GM21390 (cell line): Measurements from ENCODE around the gene ANKRD28.

ENCODE experiments used
- ATAC-seq: cut with Tn5 transposase; IDR thresholded peaks from one replicate; pipeline ENCODE4 v1.9.1; 2021; ENCODE audit not compliant: unreplicated experiment

ANKRD28 gene

GRCh38 chr3:15728766-15729165 lies 69.0 kb downstream of the ANKRD28 start:
- no peak for ATAC-seq

- no peak for ATAC-seq
Measured at GRCh38 chr3:15726881-15727280, 70.9 kb downstream of the ANKRD28 start.

- ATAC-seq: peak; percentile 89
Measured at GRCh38 chr3:15726043-15726442, 71.7 kb downstream of the ANKRD28 start.

DNA sequence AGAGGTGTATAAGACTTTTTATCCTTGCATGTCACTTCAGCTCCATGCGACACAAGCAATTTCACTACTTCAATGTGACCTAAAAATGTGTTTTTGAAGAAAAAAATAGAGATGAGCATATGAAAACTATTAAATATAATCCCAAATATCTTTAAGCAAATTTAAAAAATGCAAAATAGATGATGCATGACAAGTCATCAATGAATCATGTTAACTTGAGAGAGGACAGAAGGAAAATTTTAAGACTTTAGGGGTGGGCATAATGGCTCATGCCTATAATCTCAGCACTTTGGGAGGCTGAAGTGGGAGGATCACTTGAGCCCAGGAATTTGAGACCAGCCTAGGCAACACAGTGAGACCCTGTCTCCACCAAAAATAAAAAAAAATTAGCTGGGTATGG lies 73.3 kb downstream of the ANKRD28 start:
- no peak for ATAC-seq

GRCh38 chr3:15723624-15723884 lies 74.2 kb downstream of the ANKRD28 start:
- ATAC-seq: no peak

GRCh38 chr3:15722877-15723623 lies 74.7 kb downstream of the ANKRD28 start:
- ATAC-seq: no peak

- ATAC-seq: no peak
Measured at GRCh38 chr3:15716178-15716577, 81.6 kb downstream of the ANKRD28 start.

GRCh38 chr3:15714448-15714847 lies 83.3 kb downstream of the ANKRD28 start:
- ATAC-seq: no peak

DNA sequence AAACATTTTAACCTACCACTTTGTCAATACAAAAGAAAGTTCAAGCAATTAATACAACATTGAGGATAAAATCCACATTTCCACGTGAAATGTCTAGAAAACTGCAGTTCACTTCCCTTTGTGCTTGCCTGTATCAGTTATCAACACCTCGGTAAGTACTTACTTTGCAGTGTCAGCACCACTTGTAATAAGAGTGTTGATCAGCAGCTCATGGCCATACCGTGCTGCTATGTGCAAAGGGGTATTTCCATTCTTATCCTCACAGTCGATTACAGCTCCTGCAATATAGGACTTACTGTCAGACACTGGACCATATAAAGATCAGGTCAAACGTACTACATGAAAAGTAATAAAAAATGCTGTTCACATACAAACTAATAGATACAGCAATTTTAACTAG lies 84.4 kb downstream of the ANKRD28 start:
- no peak for ATAC-seq

GRCh38 chr3:15711281-15711680 lies 86.5 kb downstream of the ANKRD28 start:
- no peak for ATAC-seq

- no peak for ATAC-seq
Measured at GRCh38 chr3:15708882-15709677, 88.7 kb downstream of the ANKRD28 start.

DNA sequence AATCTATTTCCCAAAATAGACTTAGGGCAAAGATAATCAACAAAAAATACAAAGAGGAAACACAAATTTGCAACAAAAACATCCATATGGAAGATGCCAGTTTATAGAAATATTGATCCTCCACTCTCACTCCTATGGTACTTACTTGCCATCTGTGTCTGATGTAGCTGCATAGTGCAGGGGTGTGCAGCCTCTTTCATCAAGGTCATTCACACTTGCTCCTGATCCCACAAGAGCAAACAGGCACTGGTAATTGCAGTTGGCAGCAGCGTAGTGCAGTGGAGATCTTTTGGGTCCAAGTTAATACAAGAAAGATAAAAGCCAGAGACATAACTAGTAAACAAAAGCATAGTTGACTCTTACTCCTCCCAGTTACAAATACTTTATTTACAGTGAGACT lies 90.0 kb downstream of the ANKRD28 start:
- no peak for ATAC-seq

GRCh38 chr3:15703346-15703745 lies 94.4 kb downstream of the ANKRD28 start:
- ATAC-seq: no peak

DNA sequence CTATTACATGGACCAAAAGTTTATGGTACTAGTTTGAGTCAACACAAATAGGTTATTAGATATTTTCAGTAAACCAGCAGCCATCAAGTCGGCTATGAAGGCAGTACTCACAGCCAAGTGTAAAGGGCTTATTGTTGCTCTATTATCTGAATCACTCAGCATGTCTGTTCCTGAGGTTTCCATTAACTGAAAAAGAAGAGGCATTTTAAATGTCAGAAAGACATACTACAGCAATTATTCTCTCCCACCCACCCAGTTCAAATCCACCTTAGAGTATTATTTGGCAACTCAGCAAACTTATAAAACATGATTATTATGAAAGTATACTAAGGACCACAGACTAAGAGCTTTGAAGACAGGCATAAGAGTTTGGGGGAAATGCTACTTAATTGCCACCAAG lies 103.2 kb downstream of the ANKRD28 start:
- no peak for ATAC-seq

DNA sequence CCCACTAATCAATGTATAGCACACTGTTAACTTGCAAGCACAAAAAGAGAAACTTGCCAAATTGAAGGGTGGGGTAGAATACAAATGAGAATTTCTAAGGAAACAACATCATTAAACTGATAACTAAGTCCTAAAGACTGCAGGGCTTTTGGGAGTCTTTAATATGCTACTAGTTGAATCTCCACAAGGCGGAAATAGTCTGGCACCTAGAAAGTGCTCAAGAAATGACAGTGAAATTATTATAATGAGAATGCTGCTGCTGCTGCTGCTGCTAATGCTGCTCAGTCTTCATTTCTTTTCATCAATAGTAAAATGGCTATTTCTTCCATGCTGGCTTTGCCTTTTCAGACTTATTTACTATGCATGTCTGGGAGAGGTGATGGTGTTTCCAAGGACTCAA lies 104.4 kb downstream of the ANKRD28 start:
- no peak for ATAC-seq

- no peak for ATAC-seq
Measured at GRCh38 chr3:15690748-15691147, 107.0 kb downstream of the ANKRD28 start.

DNA sequence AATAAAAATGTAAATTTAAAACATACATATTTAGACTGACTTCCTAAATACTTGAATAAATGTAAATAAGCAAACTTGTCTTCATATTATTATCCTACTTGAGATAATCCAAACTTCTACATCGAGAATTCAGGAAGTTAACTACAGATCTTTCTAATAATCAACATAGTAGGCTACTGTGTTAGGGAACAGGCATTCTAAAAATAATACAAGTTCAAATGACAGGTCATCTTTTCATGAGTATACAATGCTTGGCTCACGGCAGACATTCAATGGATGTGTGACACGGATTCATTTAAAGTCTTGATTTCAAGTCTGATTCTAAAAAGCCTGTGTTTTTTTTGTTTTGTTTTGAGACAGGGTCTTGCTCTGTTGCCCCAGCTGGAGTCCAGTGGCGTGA lies 107.5 kb downstream of the ANKRD28 start:
- no peak for ATAC-seq

DNA sequence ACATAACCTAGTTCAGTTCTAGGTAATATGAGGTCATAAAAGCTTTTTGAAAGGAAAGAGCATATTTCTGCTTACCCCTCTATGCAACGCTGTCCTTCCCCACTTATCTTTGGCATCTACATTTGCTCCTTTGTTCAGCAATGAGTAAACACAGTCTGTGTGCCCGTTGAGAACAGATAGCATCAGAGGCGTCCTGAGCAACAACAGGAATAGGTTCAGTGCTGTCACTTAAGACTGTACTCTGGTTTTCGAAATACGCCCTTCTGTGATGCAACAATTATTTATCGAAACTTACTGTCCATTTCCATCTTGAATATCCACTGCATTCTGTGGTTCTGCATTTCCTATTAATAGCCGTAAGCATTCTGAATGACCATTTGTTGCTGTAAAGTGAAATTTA lies 111.9 kb downstream of the ANKRD28 start:
- no peak for ATAC-seq

GRCh38 chr3:15683253-15683652 lies 114.5 kb downstream of the ANKRD28 start:
- ATAC-seq: no peak

GRCh38 chr3:15682561-15683185 lies 115.1 kb downstream of the ANKRD28 start:
- no peak for ATAC-seq

DNA sequence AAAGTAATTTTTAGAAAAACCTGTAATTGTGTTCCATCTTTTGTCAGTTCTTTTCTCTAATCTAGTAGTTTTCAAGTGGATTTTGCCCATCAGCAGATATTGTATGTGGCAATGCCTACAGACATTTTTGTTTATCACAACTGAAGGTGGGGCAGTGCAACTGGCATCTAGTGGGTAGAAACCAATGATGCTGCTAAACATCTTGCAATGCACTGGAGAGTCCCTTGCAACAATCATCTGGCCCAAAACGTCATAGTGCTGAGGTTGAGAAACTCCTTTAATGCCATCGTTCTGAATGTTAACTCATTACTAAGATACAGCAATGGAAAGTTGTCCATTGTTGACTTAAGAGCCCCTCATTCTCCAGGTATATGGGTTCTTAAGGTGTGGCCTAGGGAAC lies 116.1 kb downstream of the ANKRD28 start:
- ATAC-seq: no peak

GRCh38 chr3:15679306-15679705 lies 118.5 kb downstream of the ANKRD28 start:
- no peak for ATAC-seq
